Bronchial epithelial cell (primary cell): ENCODE data around the gene RPP21. TPM values are rescaled to one million over a fixed set of nuclear protein-coding genes. Genes with fewer than 3 reads are reported as not detected.

Experiments
- DNase-seq: peaks from one replicate; pipeline ENCODE4 v3.0.0-alpha.2; 2010; ENCODE audit warnings: low read depth
- FAIRE-seq: peaks from 2 replicates; lab custom pipeline; 2011; peaks lifted over from hg19 to GRCh38; lab: Jason Lieb, UNC
- H3K27me3 ChIP-seq: 2 replicates; pipeline ENCODE4 v1.5.1; 2011; ENCODE audit warnings: low read length; ENCODE audit not compliant: control insufficient read depth, insufficient read depth
- H3K36me3 ChIP-seq: 2 replicates; pipeline ENCODE4 v1.5.1; 2011; ENCODE audit warnings: low read length; ENCODE audit not compliant: control insufficient read depth, insufficient read depth
- H3K4me3 ChIP-seq: 2 replicates; pipeline ENCODE4 v1.5.1; 2011; ENCODE audit warnings: mild to moderate bottlenecking, low read depth, low read length, control low read depth
- total RNA-seq: library from RNA; depleted of rRNA; stranded (reverse); fragments of >200 nt; gene quantifications from 2 replicates; pipeline ENCODE4 v1.2.1, GENCODE V29; 2014
- TF ChIP-seq, protein P1 (sequence below): IDR thresholded peaks from 2 replicates; pipeline ENCODE4 v1.5.1; 2011; ENCODE audit warnings: mild to moderate bottlenecking, moderate library complexity, low read length, control low read depth, inconsistent platforms; ENCODE audit not compliant: insufficient read depth, severe bottlenecking

The RPP21 gene
- total RNA-seq, 1 donor from 2014 or later: 29.0 TPM

DNA sequence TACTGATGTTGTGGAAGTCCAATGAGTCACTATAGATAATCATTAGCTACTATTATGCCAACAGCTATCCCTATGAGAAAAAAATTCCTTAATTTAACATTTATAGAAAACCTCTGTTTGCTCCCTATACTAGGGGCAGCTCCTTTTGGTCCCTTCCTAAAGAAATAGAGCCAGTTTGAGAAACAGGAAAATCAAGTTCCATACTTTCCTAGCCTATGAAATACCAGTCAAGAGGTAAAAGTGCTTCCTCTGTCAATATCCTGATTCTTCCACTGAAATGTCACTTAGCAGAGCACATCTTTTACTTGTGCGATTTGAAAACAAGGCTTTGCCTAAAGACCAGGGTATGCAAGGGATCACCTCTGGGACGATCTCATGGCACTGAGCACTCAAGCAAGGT is 32.7 kb upstream of the RPP21 start:
- H3K36me3 ChIP-seq: peaks cover 4% of the 10 kb centered on the region
- TF ChIP-seq, protein P1, sequence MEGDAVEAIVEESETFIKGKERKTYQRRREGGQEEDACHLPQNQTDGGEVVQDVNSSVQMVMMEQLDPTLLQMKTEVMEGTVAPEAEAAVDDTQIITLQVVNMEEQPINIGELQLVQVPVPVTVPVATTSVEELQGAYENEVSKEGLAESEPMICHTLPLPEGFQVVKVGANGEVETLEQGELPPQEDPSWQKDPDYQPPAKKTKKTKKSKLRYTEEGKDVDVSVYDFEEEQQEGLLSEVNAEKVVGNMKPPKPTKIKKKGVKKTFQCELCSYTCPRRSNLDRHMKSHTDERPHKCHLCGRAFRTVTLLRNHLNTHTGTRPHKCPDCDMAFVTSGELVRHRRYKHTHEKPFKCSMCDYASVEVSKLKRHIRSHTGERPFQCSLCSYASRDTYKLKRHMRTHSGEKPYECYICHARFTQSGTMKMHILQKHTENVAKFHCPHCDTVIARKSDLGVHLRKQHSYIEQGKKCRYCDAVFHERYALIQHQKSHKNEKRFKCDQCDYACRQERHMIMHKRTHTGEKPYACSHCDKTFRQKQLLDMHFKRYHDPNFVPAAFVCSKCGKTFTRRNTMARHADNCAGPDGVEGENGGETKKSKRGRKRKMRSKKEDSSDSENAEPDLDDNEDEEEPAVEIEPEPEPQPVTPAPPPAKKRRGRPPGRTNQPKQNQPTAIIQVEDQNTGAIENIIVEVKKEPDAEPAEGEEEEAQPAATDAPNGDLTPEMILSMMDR: no peak
- no peak for FAIRE-seq
- no peak for DNase-seq
- H3K27me3 ChIP-seq: no peaks in the 10 kb centered on the region
- H3K4me3 ChIP-seq: no peak overlapping the region

GRCh38 chr6:30312676-30313321 is 32.2 kb upstream of the RPP21 start:
- no peaks in the 10 kb centered on the region for H3K27me3 ChIP-seq
- TF ChIP-seq, protein P1: no peak
- H3K36me3 ChIP-seq: peaks cover 7% of the 10 kb centered on the region
- DNase-seq (no peak), FAIRE-seq (no peak)
- no peak overlapping the region for H3K4me3 ChIP-seq

GRCh38 chr6:30315156-30315555 is 29.8 kb upstream of the RPP21 start:
- FAIRE-seq: no peak
- Histone ChIP-seq H3K27me3 (no peaks in the 10 kb centered on the region), H3K4me3 (no peak overlapping the region), H3K36me3 (peaks cover 7% of the 10 kb centered on the region)
- DNase-seq: no peak
- TF ChIP-seq, protein P1: no peak

DNA sequence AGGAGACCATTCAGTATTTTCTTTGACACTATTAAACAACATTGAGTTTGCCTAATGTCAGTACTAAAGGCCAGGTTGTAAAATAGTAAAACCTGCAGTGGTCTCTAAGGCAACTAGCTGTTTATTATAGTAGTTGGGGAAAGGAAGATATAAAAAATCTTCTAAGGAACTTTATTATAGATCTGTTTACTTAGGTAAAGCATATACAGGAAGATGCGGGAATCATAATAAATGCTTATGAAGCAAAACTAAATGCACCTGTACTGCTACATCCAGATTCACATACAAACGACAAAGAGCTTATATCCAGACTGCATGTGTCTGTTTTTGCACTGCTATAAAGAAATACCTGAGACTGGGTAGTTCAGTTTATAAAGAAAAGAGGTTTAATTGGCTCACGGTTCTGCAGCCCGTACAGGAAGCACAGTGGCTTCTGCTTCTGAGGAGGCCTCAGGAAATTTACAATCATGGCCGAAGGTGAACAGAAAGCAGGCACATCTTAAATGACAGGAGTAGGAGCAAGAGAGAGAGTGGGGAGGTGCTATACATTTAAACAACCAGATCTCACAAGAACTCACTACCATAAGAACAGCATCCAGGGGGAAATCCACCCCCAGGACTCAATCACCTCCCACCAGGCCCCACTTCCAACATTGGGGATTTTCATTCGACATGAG is 26.9 kb upstream of the RPP21 start:
- H3K27me3 ChIP-seq: no peaks in the 10 kb centered on the region
- TF ChIP-seq, protein P1: no peak
- peaks cover 7% of the 10 kb centered on the region for H3K36me3 ChIP-seq
- DNase-seq: no peak
- FAIRE-seq: no peak
- H3K4me3 ChIP-seq: no peak overlapping the region

GRCh38 chr6:30319146-30319835 is 25.7 kb upstream of the RPP21 start:
- FAIRE-seq: no peak
- TF ChIP-seq, protein P1: no peak
- Histone ChIP-seq H3K36me3 (peaks cover 3% of the 10 kb centered on the region), H3K27me3 (no peaks in the 10 kb centered on the region), H3K4me3 (no peak overlapping the region)
- no peak for DNase-seq
